Osteoblast (primary cell): ENCODE results near the gene NFX1. TPM values are rescaled to one million over a fixed set of nuclear protein-coding genes. Genes with fewer than 3 reads are reported as not detected.
A peak's percentile ranks its signal among the peaks of the same experiment; 100 is the strongest.

ENCODE experiments used
- DNase-seq: peaks from one replicate; pipeline ENCODE4 v3.0.0; 2011; ENCODE audit warnings: low spot score, mixed read lengths; ENCODE audit not compliant: insufficient read length; ENCODE audit errors: missing footprints
- H2AFZ ChIP-seq: 2 replicates; pipeline ENCODE4 v1.6.0; 2011; ENCODE audit warnings: mild to moderate bottlenecking, low read length
- H3K27ac ChIP-seq: 2 replicates; pipeline ENCODE4 v1.5.1; 2011; ENCODE audit warnings: mild to moderate bottlenecking, low read depth, low read length, moderate library complexity
- H3K27me3 ChIP-seq: 2 replicates; pipeline ENCODE4 v1.6.0; 2012; ENCODE audit warnings: mild to moderate bottlenecking, control low read depth, inconsistent platforms, low read length, moderate library complexity; ENCODE audit not compliant: insufficient read depth
- H3K36me3 ChIP-seq: 2 replicates; pipeline ENCODE4 v1.5.1; 2011; ENCODE audit warnings: mild to moderate bottlenecking, low read length, control low read depth, moderate library complexity; ENCODE audit not compliant: insufficient read depth
- H3K4me1 ChIP-seq: 2 replicates; pipeline ENCODE4 v1.5.1; 2011; ENCODE audit warnings: mild to moderate bottlenecking, low read length, control low read depth, moderate library complexity; ENCODE audit not compliant: insufficient read depth
- H3K4me2 ChIP-seq: 2 replicates; pipeline ENCODE4 v1.6.0; 2011; ENCODE audit warnings: mild to moderate bottlenecking, low read length; ENCODE audit not compliant: insufficient read depth
- H3K4me3 ChIP-seq: fragments of 200-600 bp; sonication (generic); 3 replicates; pipeline ENCODE4 v1.5.1; 2012; ENCODE audit warnings: mild to moderate bottlenecking, low read length, inconsistent platforms; ENCODE audit not compliant: insufficient read depth
- H3K79me2 ChIP-seq: 2 replicates; pipeline ENCODE4 v1.6.0; 2012; ENCODE audit warnings: mild to moderate bottlenecking, low read length, control low read depth, inconsistent platforms; ENCODE audit not compliant: insufficient read depth
- H3K9me3 ChIP-seq: 2 replicates; pipeline ENCODE4 v1.5.1; 2011; ENCODE audit warnings: low read depth, low read length, control low read depth
- H4K20me1 ChIP-seq: 2 replicates; pipeline ENCODE4 v1.6.0; 2012; ENCODE audit warnings: mild to moderate bottlenecking, low read length, control low read depth; ENCODE audit not compliant: insufficient read depth
- CTCF ChIP-seq: IDR thresholded peaks from 2 replicates; pipeline ENCODE4 v1.5.1; 2011; ENCODE audit warnings: mild to moderate bottlenecking, low read depth, low read length, moderate library complexity; ENCODE audit errors: extremely low read depth
- total RNA-seq: library from RNA; depleted of rRNA; stranded (reverse); fragments of >200 nt; gene quantifications from 2 replicates; pipeline ENCODE4 v1.2.3, GENCODE V29; 2012

NFX1 gene
- total RNA-seq: 34.0 and 36.2 TPM in 2 replicates

GRCh38 chr9:33290247-33291030, at the start of gene NFX1:
NFX1 (plus strand) TSS chr9:33290516; CDS start chr9:33290573, 57 bp downstream.
- Histone ChIP-seq H3K4me2 (peak within 1 kb of the TSS; percentile 99), H3K27ac (peak within 1 kb of the TSS; percentile 100), H4K20me1 (peaks cover 2% of the 10 kb centered on the region), H3K4me1 (peaks cover 15% of the 10 kb centered on the region), H2AFZ (peak within 1 kb of the TSS; percentile 94), H3K9me3 (no peaks in the 10 kb centered on the region), H3K4me3 (peak within 1 kb of the TSS; percentile 84), H3K36me3 (peaks cover 37% of the 10 kb centered on the region), H3K79me2 (peaks cover 50% of the 10 kb centered on the region), H3K27me3 (no peaks in the 10 kb centered on the region)
- peak; percentile 95 for DNase-seq
- no peak for TF ChIP-seq CTCF

- Histone ChIP-seq H3K27ac (no peak overlapping the region), H3K36me3 (no peaks in the 10 kb centered on the region), H3K4me3 (no peak overlapping the region), H3K4me2 (no peak overlapping the region), H3K79me2 (no peaks in the 10 kb centered on the region), H4K20me1 (no peaks in the 10 kb centered on the region), H3K27me3 (no peaks in the 10 kb centered on the region), H3K9me3 (no peaks in the 10 kb centered on the region), H2AFZ (no peak overlapping the region), H3K4me1 (peaks cover 4% of the 10 kb centered on the region)
- no peak for TF ChIP-seq CTCF
- DNase-seq: peak; percentile 59
These were observed 49.0 kb upstream of the NFX1 start for GRCh38 chr9:33241298-33241697.

- Histone ChIP-seq H3K27me3 (no peaks in the 10 kb centered on the region), H3K4me3 (no peak overlapping the region), H3K27ac (no peak overlapping the region), H4K20me1 (no peaks in the 10 kb centered on the region), H3K79me2 (no peaks in the 10 kb centered on the region), H3K9me3 (no peaks in the 10 kb centered on the region), H3K4me1 (peaks cover 4% of the 10 kb centered on the region), H2AFZ (no peak overlapping the region), H3K36me3 (no peaks in the 10 kb centered on the region), H3K4me2 (no peak overlapping the region)
- TF ChIP-seq CTCF: no peak
- no peak for DNase-seq
These were observed 47.6 kb upstream of the NFX1 start for GRCh38 chr9:33242609-33243134.

GRCh38 chr9:33244137-33244784, 46.1 kb upstream of the NFX1 start:
- Histone ChIP-seq H3K27me3 (no peaks in the 10 kb centered on the region), H4K20me1 (no peaks in the 10 kb centered on the region), H3K4me2 (no peak overlapping the region), H3K36me3 (no peaks in the 10 kb centered on the region), H3K9me3 (no peaks in the 10 kb centered on the region), H3K4me1 (peaks cover 4% of the 10 kb centered on the region), H2AFZ (no peak overlapping the region), H3K27ac (no peak overlapping the region), H3K4me3 (no peak overlapping the region), H3K79me2 (no peaks in the 10 kb centered on the region)
- DNase-seq: no peak
- TF ChIP-seq CTCF: no peak
